Measurements from ENCODE around the gene OR56A5. TPM values are rescaled to one million over a fixed set of nuclear protein-coding genes. Genes with fewer than 3 reads are reported as not detected.
A peak's percentile ranks its signal among the peaks of the same experiment; 100 is the strongest.

OR56A5 gene
- total and polyA plus RNA-seq, 2 of the 4 experiments (the other 2 are of a cell fraction) = not detected

DNA sequence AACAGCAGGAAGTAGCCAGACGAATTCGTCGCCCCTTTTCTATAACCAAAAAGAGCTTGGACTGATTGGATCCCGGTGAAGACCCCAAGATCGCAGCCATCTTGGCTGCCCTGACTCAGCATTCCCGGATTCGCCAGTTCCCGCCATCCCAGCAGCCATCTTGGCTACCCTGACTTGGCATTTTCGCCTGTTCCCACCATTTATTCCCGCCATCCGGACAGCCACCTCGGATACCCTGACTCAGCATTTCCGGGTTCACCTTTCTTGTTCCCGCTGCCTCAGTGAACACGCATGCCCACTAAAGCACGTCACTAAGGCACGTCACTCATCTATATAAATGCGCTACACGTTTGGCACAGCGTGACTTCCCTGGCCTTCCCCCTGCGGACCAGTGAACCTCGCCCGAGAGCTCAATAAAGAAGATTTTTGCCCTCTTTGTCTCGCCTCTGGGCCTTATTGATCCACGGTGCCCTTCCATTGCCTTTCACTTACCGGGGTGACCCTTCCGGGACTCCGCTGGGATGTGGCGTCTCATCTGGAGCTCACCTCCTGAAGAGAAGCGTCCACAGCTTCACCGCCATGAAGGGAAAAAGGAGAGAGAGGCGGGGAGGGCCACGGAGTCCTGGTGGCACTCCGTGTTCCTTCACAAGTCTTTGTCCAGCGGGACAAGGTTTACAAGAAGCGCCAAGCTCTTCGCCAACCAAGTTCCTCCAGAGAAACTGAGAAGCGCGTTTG, 30.3 kb downstream of the OR56A5 start:
- intact Hi-C loops (cut with micrococcal nuclease) (no loop called here), in situ Hi-C loops (cut with MboI; ENCODE audit: low sequenced_read_pairs) (no loop called here), dilution Hi-C loops (cut with HindIII; ENCODE audit: low sequenced_read_pairs, unreplicated experiment) (no loop called here)
- H2BK15ac ChIP-seq (ENCODE audit: low read depth, low read length) = no peak overlapping the region
- H2BK5ac ChIP-seq (ENCODE audit: low read depth, low read length, poor library complexity, severe bottlenecking) = no peak overlapping the region
- H4K5ac ChIP-seq (ENCODE audit: low read depth, low read length) = no peak overlapping the region
- ChIA-PET POLR2A (ENCODE audit: unreplicated experiment) (no interaction called here), CTCF (no interaction called here)
- no peak overlapping the region for H4K8ac ChIP-seq (ENCODE audit: low read depth in 2 of 2, low read length in 2 of 2)
- no peak overlapping the region for H3K4me2 ChIP-seq (ENCODE audit: low read depth, low read length)
- no peak overlapping the region for H2AK9ac ChIP-seq (replicated peaks; ENCODE audit: low read depth, low read length, poor library complexity)
- H3K14ac ChIP-seq (replicated peaks; ENCODE audit: low read depth, low read length) = no peak overlapping the region
- no peaks in the 10 kb centered on the region for H3K9me1 ChIP-seq (ENCODE audit: insufficient read depth, low read length)
- no peak overlapping the region for H3K23ac ChIP-seq (ENCODE audit: low read depth, low read length)
- H2AK5ac ChIP-seq (ENCODE audit: low read depth, low read length) = no peak overlapping the region
- no TSS peak for BruUV-seq (replicated peaks)
- no peak overlapping the region for H3K18ac ChIP-seq (ENCODE audit: low read depth, low read length)
- ATAC-seq (ENCODE audit: low read depth) = no peak
- H3K36me3 ChIP-seq (ENCODE audit: control insufficient read depth, insufficient read depth, low read length) = no peaks in the 10 kb centered on the region
- TF ChIP-seq RAD21 (IDR thresholded peaks at IDR 0.05; ENCODE audit: low read length) (no peak), MAFK (IDR thresholded peaks at IDR 0.05; ENCODE audit: low read depth, low read length) (peak; percentile 75)
- peaks cover 25% of the 10 kb centered on the region for H3K9me3 ChIP-seq (ENCODE audit: control insufficient read depth, insufficient read depth, low read length)
- no peak overlapping the region for H2AFZ ChIP-seq (replicated peaks; ENCODE audit: low read length, poor library complexity)
- WGBS, 2 experiments (ENCODE audit: extremely low coverage in 2 of 2, insufficient read length in 1 of 2) = 68% methylated on average over 22 of the region's 39 CpGs; no CpG with 5 or more reads in 1 of the 2 experiments
- H3K4me3 ChIP-seq (ENCODE audit: insufficient read depth, low read depth, low read length) = no peak overlapping the region
- no peak overlapping the region for H3K9ac ChIP-seq (ENCODE audit: low read depth, low read length)
- no peaks in the 10 kb centered on the region for H3K27me3 ChIP-seq (ENCODE audit: control insufficient read depth, insufficient read depth, low read length)
- H4K20me1 ChIP-seq (ENCODE audit: insufficient read depth, low read length) = no peaks in the 10 kb centered on the region
- H4K91ac ChIP-seq (ENCODE audit: insufficient read depth, low read depth, low read length) = no peak overlapping the region
- no peak overlapping the region for H3K4ac ChIP-seq (ENCODE audit: low read depth, low read length)
- DNase-seq = no peak
- no peak overlapping the region for H2BK20ac ChIP-seq (ENCODE audit: low read depth, low read length)
- H3K79me1 ChIP-seq (ENCODE audit: low read depth in 1 of 2, low read length in 2 of 2) = no peaks in the 10 kb centered on the region
- H2BK120ac ChIP-seq (ENCODE audit: low read depth, low read length) = no peak overlapping the region
- no peak overlapping the region for H3K27ac ChIP-seq (ENCODE audit: insufficient read depth, low read length)
- H3K56ac ChIP-seq (ENCODE audit: extremely low read depth, insufficient read depth, low read length) = no peak overlapping the region
- H3K4me1 ChIP-seq (ENCODE audit: control insufficient read depth, insufficient read depth, low read length) = no peaks in the 10 kb centered on the region
